ENCODE measurements around the gene ZNF283.

DNA sequence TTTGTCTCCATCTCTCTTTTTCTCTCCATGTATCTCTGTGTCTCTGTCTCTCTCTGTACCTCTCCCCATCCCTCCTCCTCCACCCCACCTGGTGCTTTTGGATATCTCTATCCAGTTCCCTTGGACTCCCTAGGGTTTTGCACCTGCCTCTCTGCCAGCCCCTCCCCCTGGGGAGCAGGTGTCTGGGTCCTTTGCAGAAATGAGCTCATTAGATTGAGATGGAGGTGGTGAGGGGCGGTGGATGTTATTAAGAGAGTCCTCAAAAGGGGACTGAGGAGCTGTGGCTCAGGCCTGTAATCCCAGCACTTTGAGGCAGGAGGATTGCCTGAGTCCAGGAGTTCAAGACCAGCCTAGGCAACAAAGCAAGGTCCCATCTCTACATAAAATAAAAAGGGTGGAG, 48.5 kb upstream of the ZNF283 start:
- TF ChIP-seq POLR2A (IDR thresholded peaks at IDR 0.05) (no peak), CTCF (IDR thresholded peaks at IDR 0.05) (no peak)
